K562 (cell line): ENCODE measurements around the gene RNU2-63P. TPM values are rescaled to one million over a fixed set of nuclear protein-coding genes. Genes with fewer than 3 reads are reported as not detected.

Experiments
- ATAC-seq: fragments of 200-7000 bp; cut with Tn5 transposase; 3 replicates; pipeline ENCODE4 v1.9.1; 2020; ENCODE audit warnings: moderate library complexity
- BruUV-seq: library from RNA; stranded (reverse); fragments of 400-500 nt; replicated peaks from 2 replicates; lab custom pipeline; 2021; lab: Mats Ljungman, UMichigan
- CTCF ChIA-PET: fragments of 300-600 bp; formaldehyde crosslinking; extraction: SDS; loops from one replicate; lab custom pipeline; 2021; ENCODE audit warnings: low intra/inter-chr PET ratio; lab: Yijun Ruan, JAX
- POLR2A ChIA-PET: fragments of 300-600, 350-650 bp; sonication (Branson Sonifier 250); formaldehyde crosslinking; extraction: SDS; loops from one replicate; lab custom pipeline; 2021; ENCODE audit warnings: antibody characterized with exemption, inconsistent platforms; lab: Yijun Ruan, JAX
- DNase-seq, 4 experiments: peaks; one replicate each; pipeline versions ENCODE4 v3.0.0 to v3.0.0-alpha.2; 2011 to 2018; ENCODE audit warnings: low spot score in 3 of 4, mixed read lengths in 3 of 4; ENCODE audit errors: extremely low read depth in 1 of 4
- FAIRE-seq: peaks from 2 replicates; lab custom pipeline; 2011; peaks lifted over from hg19 to GRCh38; lab: Jason Lieb, UNC
- H2AFZ ChIP-seq: 2 replicates; pipeline ENCODE4 v1.6.0; 2011; ENCODE audit warnings: low read depth, low read length, control low read depth, inconsistent platforms
- H3K27ac ChIP-seq: fragments of 200-600 bp; 3 replicates; pipeline ENCODE4 v1.8.0; 2011; ENCODE audit warnings: low read depth, mild to moderate bottlenecking, control low read depth, inconsistent platforms, low read length, moderate library complexity, mixed read lengths; ENCODE audit errors: extremely low read depth
- H3K27me3 ChIP-seq, 2 experiments: fragments of 300-600 bp in 1 of 2; 2 replicates in 1 of 2; 3 replicates in 1 of 2; pipeline versions ENCODE4 v1.6.0 to v1.8.0; 2011; ENCODE audit warnings: inconsistent platforms in 2 of 2, low read length in 2 of 2, mild to moderate bottlenecking in 1 of 2, mixed read lengths in 1 of 2, moderate library complexity in 1 of 2; ENCODE audit not compliant: control insufficient read depth in 2 of 2, insufficient read depth in 2 of 2
- H3K36me3 ChIP-seq: fragments of 300-600 bp; 3 replicates; pipeline ENCODE4 v1.8.0; 2011; ENCODE audit warnings: mild to moderate bottlenecking, low read length, inconsistent platforms; ENCODE audit not compliant: control insufficient read depth, insufficient read depth
- H3K4me1 ChIP-seq, 2 experiments: fragments of 200-600 bp in 1 of 2; replicated peaks in 1 of 2; 2 replicates in 1 of 2; 3 replicates in 1 of 2; pipeline versions ENCODE4 v1.5.1 to v1.8.0; 2011; ENCODE audit warnings: inconsistent platforms in 2 of 2, low read length in 2 of 2, mild to moderate bottlenecking in 1 of 2, mixed read lengths in 1 of 2, moderate library complexity in 1 of 2; ENCODE audit not compliant: control insufficient read depth in 2 of 2, insufficient read depth in 2 of 2
- H3K4me2 ChIP-seq: 2 replicates; pipeline ENCODE4 v1.6.1; 2011; ENCODE audit warnings: low read length, control low read depth, inconsistent platforms, mixed read lengths; ENCODE audit not compliant: insufficient read depth
- H3K4me3 ChIP-seq: fragments of 200-600 bp; sonication (generic), shearing (Covaris generic); 2 replicates; pipeline ENCODE4 v1.5.1; 2016; ENCODE audit warnings: control low read depth, inconsistent platforms
- H3K79me2 ChIP-seq: fragments of 200-600 bp; 3 replicates; pipeline ENCODE4 v1.8.0; 2011; ENCODE audit warnings: low read length, inconsistent platforms; ENCODE audit not compliant: control insufficient read depth, insufficient read depth
- H3K9ac ChIP-seq, 2 experiments: 2 replicates each; pipeline versions ENCODE4 v1.6.0 to v1.6.1; 2011; ENCODE audit warnings: low read depth in 2 of 2, low read length in 2 of 2, control low read depth in 1 of 2, inconsistent platforms in 1 of 2, mild to moderate bottlenecking in 1 of 2, mixed read lengths in 1 of 2; ENCODE audit not compliant: insufficient read depth in 1 of 2
- H3K9me1 ChIP-seq: one replicate; pipeline ENCODE4 v1.6.0; 2011; ENCODE audit warnings: inconsistent platforms, mild to moderate bottlenecking, low read length, moderate library complexity; ENCODE audit not compliant: control insufficient read depth, insufficient read depth
- H3K9me3 ChIP-seq: replicated peaks from 2 replicates; pipeline ENCODE4 v1.5.1; 2011; ENCODE audit warnings: low read depth, low read length, inconsistent platforms; ENCODE audit not compliant: control insufficient read depth, insufficient read depth
- H4K20me1 ChIP-seq: replicated peaks from 2 replicates; pipeline ENCODE4 v1.6.1; 2011; ENCODE audit warnings: low read length, inconsistent platforms, mixed read lengths; ENCODE audit not compliant: control insufficient read depth, insufficient read depth
- ATF4 ChIP-seq: fragments of 450-650 bp; formaldehyde crosslinking; IDR thresholded peaks from 2 replicates; pipeline ENCODE4 v1.4.0; 2022; ENCODE audit warnings: mild to moderate bottlenecking, moderate library complexity
- MBD1 ChIP-seq: fragments of 250-450 bp; sonication (Bioruptor Pico); IDR thresholded peaks from 2 replicates; pipeline ENCODE4 v1.8.0; 2022; ENCODE audit warnings: inconsistent platforms
- MTA2 ChIP-seq: fragments of 450-650 bp; IDR thresholded peaks from 2 replicates; pipeline ENCODE4 v1.6.1; 2016; ENCODE audit warnings: low read depth
- ZBTB7A ChIP-seq: IDR thresholded peaks from 2 replicates; pipeline ENCODE4 v1.6.1; 2011; ENCODE audit warnings: low read depth, mild to moderate bottlenecking, low read length, moderate library complexity, borderline replicate concordance; ENCODE audit not compliant: control insufficient read depth
- ZC3H11A ChIP-seq: IDR thresholded peaks from 2 replicates; pipeline ENCODE4 v1.6.1; 2012; ENCODE audit warnings: low read depth, low read length, improper control_type of control experiment
- WGBS: fragments of 100-300 bp; shearing (Covaris generic); methylation state at CpG from one replicate; pipeline ENCODE4 v1.1.6; 2016; ENCODE audit warnings: low coverage, mixed read lengths; ENCODE audit not compliant: insufficient coverage; ENCODE audit errors: missing lambda C conversion rate; 5-methylcytosine and 5-hydroxymethylcytosine counted together
- in situ Hi-C: fragments of 300-500 bp; cut with MboI; formaldehyde crosslinking; loops from 4 replicates; pipeline ENCODE4 v1.15.0; 2018; ENCODE audit warnings: inconsistent platforms, mixed read lengths
- intact Hi-C: fragments of 100-400 bp; cut with micrococcal nuclease; formaldehyde crosslinking; loops from 2 replicates; pipeline ENCODE4 v1.14.2; 2022
- polyA plus RNA-seq, 8 experiments: library from polyadenylated mRNA; depleted of rRNA in 4 of 8; stranded (reverse) in 5 of 8; unstranded in 3 of 8; fragments of >200 nt; fragmentation: Nextera tagmentation in 2 of 8; fragmentation: Illumina TruSeq in 1 of 8; extraction: Ambion mirVana in 2 of 8; extraction: Trizol in 1 of 8; gene quantifications; 2 replicates each; pipeline versions ENCODE4 v1.2.1 to v1.2.3, GENCODE V29; 2011 to 2014; ENCODE audit warnings: inconsistent platforms in 1 of 8, missing spikeins in 1 of 8
- total RNA-seq, 7 experiments: library from RNA; depleted of rRNA in 6 of 7; stranded (reverse); fragments of >200 nt in 6 of 7; fragmentation: Illumina TruSeq in 2 of 7; extraction: Trizol in 2 of 7; gene quantifications; 2 replicates each; pipeline versions ENCODE4 v1.2.1 to v1.2.3, GENCODE V29; 2011 to 2021; ENCODE audit warnings: low replicate concordance in 1 of 7
- TF ChIP-seq, protein P1 (sequence below): fragments of 450-650 bp; IDR thresholded peaks from 2 replicates; pipeline ENCODE4 v1.6.1; 2016

The RNU2-63P gene
- total and polyA plus RNA-seq, 9 of the 15 experiments (the other 6 are each of a cell fraction or from before 2014, with no cell fraction given), result 5.8 to 253 (median 169) TPM; not detected in 4

DNA sequence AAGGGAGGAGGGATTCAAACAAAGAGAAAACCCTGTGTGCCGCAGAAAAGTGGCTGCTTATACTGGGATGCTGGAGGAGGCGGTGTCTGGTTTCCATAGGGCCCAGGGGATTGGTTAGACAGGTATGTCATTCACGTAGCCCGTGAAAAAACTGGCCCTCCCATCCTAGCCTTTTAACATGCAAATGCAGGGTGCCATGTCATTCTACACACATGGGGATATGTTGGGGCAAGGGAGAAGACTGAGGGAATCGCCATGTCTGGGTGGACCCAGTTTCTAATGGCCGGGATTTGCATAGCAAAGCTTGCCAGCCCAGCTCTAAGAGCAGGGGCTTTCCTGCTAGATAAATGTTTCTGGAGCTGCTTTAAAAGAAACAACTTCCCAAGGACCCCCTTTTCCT, 8.2 kb upstream of the RNU2-63P start:
- H3K9me1 ChIP-seq, result no peaks in the 10 kb centered on the region
- no peaks in the 10 kb centered on the region for H3K36me3 ChIP-seq
- H3K9ac ChIP-seq, result no peak overlapping the region
- H3K9me3 ChIP-seq, result peaks cover under 1% of the 10 kb centered on the region; the same call in 1 of the 2 replicates
- no peaks in the 10 kb centered on the region for H3K27me3 ChIP-seq
- FAIRE-seq (no peak), ATAC-seq (peak; percentile 61), DNase-seq (peak in 1 of 4 experiments; percentile 20)
- H3K79me2 ChIP-seq, result no peaks in the 10 kb centered on the region
- CTCF ChIA-PET, result no interaction called here
- TF ChIP-seq, protein P1, sequence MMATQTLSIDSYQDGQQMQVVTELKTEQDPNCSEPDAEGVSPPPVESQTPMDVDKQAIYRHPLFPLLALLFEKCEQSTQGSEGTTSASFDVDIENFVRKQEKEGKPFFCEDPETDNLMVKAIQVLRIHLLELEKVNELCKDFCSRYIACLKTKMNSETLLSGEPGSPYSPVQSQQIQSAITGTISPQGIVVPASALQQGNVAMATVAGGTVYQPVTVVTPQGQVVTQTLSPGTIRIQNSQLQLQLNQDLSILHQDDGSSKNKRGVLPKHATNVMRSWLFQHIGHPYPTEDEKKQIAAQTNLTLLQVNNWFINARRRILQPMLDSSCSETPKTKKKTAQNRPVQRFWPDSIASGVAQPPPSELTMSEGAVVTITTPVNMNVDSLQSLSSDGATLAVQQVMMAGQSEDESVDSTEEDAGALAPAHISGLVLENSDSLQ, result peak; percentile 78
- TF ChIP-seq ZBTB7A, result no peak
- TF ChIP-seq ATF4, result no peak
- TF ChIP-seq MBD1 (CRISPR knock-in tag), result no peak
- TF ChIP-seq ZC3H11A, result no peak
- TF ChIP-seq MTA2, result no peak
- no peak overlapping the region for H3K27ac ChIP-seq
- H3K4me1 ChIP-seq, result peaks cover 3 to 10% of the 10 kb centered on the region in 2 experiments; a peak in 3 of 5 replicates
- no peak overlapping the region for H2AFZ ChIP-seq
- 62% methylated on average over 6 of the region's 6 CpGs for WGBS
- no peak overlapping the region for H3K4me3 ChIP-seq
- no TSS peak for BruUV-seq
- POLR2A ChIA-PET, result no interaction called here
- in situ Hi-C loops (loop anchor here (25.0 kb wide), 2 partner anchors 537 to 787 kb away; no protein-coding TSS in a partner anchor), intact Hi-C loops (no loop called here)
- H3K4me2 ChIP-seq, result no peak overlapping the region
- no peaks in the 10 kb centered on the region for H4K20me1 ChIP-seq
